Endodermal cell (in vitro differentiated cells): ENCODE measurements around the gene RNF121. TPM values are rescaled to one million over a fixed set of nuclear protein-coding genes. Genes with fewer than 3 reads are reported as not detected.

ENCODE experiments used
- DNase-seq: peaks from one replicate; pipeline ENCODE4 v3.0.0-alpha.2; 2017
- H3K27ac ChIP-seq: 2 replicates; pipeline ENCODE4 v1.5.1; 2013; ENCODE audit warnings: mild to moderate bottlenecking, low read depth, low read length, moderate library complexity
- H3K27me3 ChIP-seq: 2 replicates; pipeline ENCODE4 v1.6.1; 2013; ENCODE audit warnings: mild to moderate bottlenecking, low read length, moderate library complexity; ENCODE audit not compliant: insufficient read depth, control insufficient read depth, poor library complexity, severe bottlenecking
- H3K36me3 ChIP-seq: 2 replicates; pipeline ENCODE4 v1.7.0; 2013; ENCODE audit warnings: mild to moderate bottlenecking, low read length, moderate library complexity; ENCODE audit not compliant: control insufficient read depth, insufficient read depth
- H3K4me1 ChIP-seq: one replicate; pipeline ENCODE4 v1.7.0; 2013; ENCODE audit warnings: low read length; ENCODE audit not compliant: control insufficient read depth, insufficient read depth
- H3K4me3 ChIP-seq: 2 replicates; pipeline ENCODE4 v1.5.1; 2013; ENCODE audit warnings: mild to moderate bottlenecking, low read length, moderate library complexity
- H3K9ac ChIP-seq: 2 replicates; pipeline ENCODE4 v1.6.1; 2013; ENCODE audit warnings: mild to moderate bottlenecking, low read length, moderate library complexity; ENCODE audit not compliant: poor library complexity, severe bottlenecking; ENCODE audit errors: extremely low read depth
- H3K9me3 ChIP-seq: 2 replicates; pipeline ENCODE4 v1.6.1; 2013; ENCODE audit warnings: mild to moderate bottlenecking, low read length, moderate library complexity; ENCODE audit not compliant: control insufficient read depth
- H3K27ac Mint-ChIP-seq: 2 replicates; pipeline ENCODE4 v1.8.0; 2020; ENCODE audit warnings: mixed read lengths
- H3K27me3 Mint-ChIP-seq: 2 replicates; pipeline ENCODE4 v1.8.0; 2021; ENCODE audit warnings: mild to moderate bottlenecking, mixed read lengths; ENCODE audit not compliant: insufficient read depth
- H3K36me3 Mint-ChIP-seq: 2 replicates; pipeline ENCODE4 v1.8.0; 2020; ENCODE audit warnings: low read depth, mixed read lengths
- H3K4me1 Mint-ChIP-seq: 2 replicates; pipeline ENCODE4 v1.8.0; 2020; ENCODE audit warnings: mixed read lengths
- H3K4me3 Mint-ChIP-seq: 2 replicates; pipeline ENCODE4 v1.8.0; 2020; ENCODE audit warnings: mild to moderate bottlenecking, moderate library complexity, mixed read lengths
- H3K9me3 Mint-ChIP-seq: 2 replicates; pipeline ENCODE4 v1.8.0; 2020; ENCODE audit warnings: mild to moderate bottlenecking, mixed read lengths
- WGBS, 2 experiments: methylation state at CpG; one replicate each; pipeline versions ENCODE4 v1.1.5 to v1.1.7; 2013; ENCODE audit warnings: missing lambda C conversion rate in 2 of 2, mixed read lengths in 1 of 2; ENCODE audit not compliant: insufficient coverage in 1 of 2, insufficient read length in 1 of 2; 5-methylcytosine and 5-hydroxymethylcytosine counted together
- total RNA-seq, 2 donors: library from RNA; stranded (reverse); fragmentation: NEBNext Ultra II Directional in 1 of 2; extraction: Animal tissue kit (Norgen Biotek cat#: 25700) in 1 of 2; gene quantifications; 2 replicates in 1 of 2; 3 replicates in 1 of 2; pipeline ENCODE4 v1.2.1, GENCODE V29; 2021
- TF ChIP-seq, protein P1 (sequence below): fragments of 200-600 bp; sonication (generic); conservative IDR thresholded peaks from 2 replicates; pipeline ENCODE4 v1.5.0; 2021; ENCODE audit warnings: antibody characterized with exemption, mild to moderate bottlenecking

The RNF121 gene
- total RNA-seq, 2 donors from 2014 or later = 50.9 to 52.2 TPM

DNA sequence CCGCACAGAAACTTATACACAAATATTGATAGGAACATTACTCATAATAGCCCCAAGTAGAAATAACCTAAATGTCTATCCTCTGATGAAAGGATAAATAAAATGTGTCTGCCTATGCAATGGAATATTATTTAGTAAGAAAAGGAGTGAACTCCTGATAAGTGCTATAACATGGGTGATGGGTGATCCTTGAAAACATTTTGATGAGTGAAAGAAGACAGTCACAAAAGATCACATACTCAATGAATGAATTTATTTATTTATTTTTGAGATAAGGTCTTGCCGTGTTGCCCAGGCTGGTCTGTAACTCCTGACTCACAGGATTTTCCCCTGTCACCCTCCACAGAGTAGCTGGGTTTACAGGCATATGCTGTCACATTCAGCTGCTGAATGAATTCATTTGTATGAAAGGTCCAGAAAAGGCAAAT is 17.3 kb downstream of the RNF121 start:
- Histone ChIP-seq H3K9me3 (no peaks in the 10 kb centered on the region), H3K36me3 (peaks cover 5% of the 10 kb centered on the region), H3K27ac (no peak overlapping the region), H3K9ac (no peak overlapping the region), H3K4me3 (no peak overlapping the region), H3K27me3 (no peaks in the 10 kb centered on the region), H3K4me1 (peaks cover 2% of the 10 kb centered on the region)
- H3K4me1 Mint-ChIP-seq = peaks cover 3% of the 10 kb centered on the region
- H3K27ac Mint-ChIP-seq = no peak overlapping the region
- H3K36me3 Mint-ChIP-seq = peaks cover 8% of the 10 kb centered on the region
- no peak overlapping the region for H3K4me3 Mint-ChIP-seq
- no peaks in the 10 kb centered on the region for H3K27me3 Mint-ChIP-seq
- 94% methylated on average over 1 of the region's 2 CpGs; no CpG with 5 or more reads in 1 of the 2 experiments for WGBS, 2 experiments
- no peak for DNase-seq
- TF ChIP-seq, protein P1, sequence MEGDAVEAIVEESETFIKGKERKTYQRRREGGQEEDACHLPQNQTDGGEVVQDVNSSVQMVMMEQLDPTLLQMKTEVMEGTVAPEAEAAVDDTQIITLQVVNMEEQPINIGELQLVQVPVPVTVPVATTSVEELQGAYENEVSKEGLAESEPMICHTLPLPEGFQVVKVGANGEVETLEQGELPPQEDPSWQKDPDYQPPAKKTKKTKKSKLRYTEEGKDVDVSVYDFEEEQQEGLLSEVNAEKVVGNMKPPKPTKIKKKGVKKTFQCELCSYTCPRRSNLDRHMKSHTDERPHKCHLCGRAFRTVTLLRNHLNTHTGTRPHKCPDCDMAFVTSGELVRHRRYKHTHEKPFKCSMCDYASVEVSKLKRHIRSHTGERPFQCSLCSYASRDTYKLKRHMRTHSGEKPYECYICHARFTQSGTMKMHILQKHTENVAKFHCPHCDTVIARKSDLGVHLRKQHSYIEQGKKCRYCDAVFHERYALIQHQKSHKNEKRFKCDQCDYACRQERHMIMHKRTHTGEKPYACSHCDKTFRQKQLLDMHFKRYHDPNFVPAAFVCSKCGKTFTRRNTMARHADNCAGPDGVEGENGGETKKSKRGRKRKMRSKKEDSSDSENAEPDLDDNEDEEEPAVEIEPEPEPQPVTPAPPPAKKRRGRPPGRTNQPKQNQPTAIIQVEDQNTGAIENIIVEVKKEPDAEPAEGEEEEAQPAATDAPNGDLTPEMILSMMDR = no peak
- H3K9me3 Mint-ChIP-seq = no peaks in the 10 kb centered on the region

DNA sequence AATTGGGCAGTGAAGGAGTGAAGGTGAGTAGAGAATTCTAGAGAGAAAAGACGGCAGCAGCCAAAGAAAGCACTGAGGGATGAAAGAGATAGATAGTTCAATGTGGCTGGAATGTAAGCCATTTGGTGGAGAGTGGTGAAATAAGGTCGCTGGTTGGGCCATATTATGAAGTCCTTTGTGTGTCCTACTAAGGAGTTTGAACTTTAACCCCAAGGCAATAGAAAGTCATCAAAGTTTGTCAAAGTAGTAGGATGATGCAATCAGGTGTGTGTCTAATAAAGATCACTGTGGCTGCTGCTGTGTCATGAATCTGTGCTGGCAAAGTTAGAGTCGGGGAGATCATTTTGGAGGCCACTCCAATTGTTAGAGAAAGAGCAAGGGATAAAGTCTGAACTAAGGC is 18.7 kb downstream of the RNF121 start:
- no peaks in the 10 kb centered on the region for H3K27me3 ChIP-seq
- H3K9ac ChIP-seq = no peak overlapping the region
- H3K9me3 ChIP-seq = no peaks in the 10 kb centered on the region
- 91 to 92% methylated on average over 3 of the region's 3 CpGs for WGBS, 2 experiments
- no peak overlapping the region for H3K4me3 Mint-ChIP-seq
- H3K4me1 ChIP-seq = peaks cover 2% of the 10 kb centered on the region
- no peak overlapping the region for H3K4me3 ChIP-seq
- no peak overlapping the region for H3K27ac ChIP-seq
- TF ChIP-seq, protein P1 = no peak
- H3K4me1 Mint-ChIP-seq = peaks cover 3% of the 10 kb centered on the region
- no peaks in the 10 kb centered on the region for H3K9me3 Mint-ChIP-seq
- peaks cover 5% of the 10 kb centered on the region for H3K36me3 ChIP-seq
- H3K27ac Mint-ChIP-seq = no peak overlapping the region
- no peaks in the 10 kb centered on the region for H3K27me3 Mint-ChIP-seq
- DNase-seq = no peak
- peaks cover 7% of the 10 kb centered on the region for H3K36me3 Mint-ChIP-seq

DNA sequence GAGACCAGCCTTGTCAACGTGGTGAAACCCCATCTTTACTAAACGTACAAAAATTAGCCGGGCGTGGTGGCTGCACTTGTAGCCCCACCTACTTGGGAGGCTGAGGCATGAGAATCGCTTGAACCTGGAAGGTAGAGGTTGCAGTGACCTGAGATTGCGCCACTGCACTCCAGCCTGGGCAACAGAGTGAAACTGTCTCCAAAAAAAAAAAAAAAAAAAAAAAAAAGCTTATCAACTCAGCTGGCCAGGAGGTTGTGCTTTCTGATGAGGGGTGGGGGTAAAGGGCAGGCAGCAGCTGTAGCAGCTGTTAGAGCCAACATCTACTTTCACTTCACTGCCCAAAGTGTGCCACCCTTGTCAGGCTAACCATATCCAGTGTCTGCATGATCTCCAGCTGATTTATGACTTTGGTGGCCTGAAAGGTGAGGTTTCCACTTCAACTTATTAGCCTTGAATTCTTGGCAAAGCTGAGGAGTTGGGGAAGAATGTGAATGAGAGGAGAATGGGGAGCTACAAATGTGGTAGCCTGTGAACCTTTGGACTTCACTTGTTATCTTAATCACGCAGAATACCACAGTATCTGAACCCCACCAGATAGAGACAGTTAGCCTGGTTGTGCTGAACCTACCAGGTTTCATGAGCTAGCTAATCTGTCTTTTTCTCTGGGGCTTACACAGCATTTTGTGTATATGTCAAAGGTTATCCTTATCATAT is 19.6 kb downstream of the RNF121 start:
- Mint-ChIP-seq H3K27me3 (no peaks in the 10 kb centered on the region), H3K4me3 (no peak overlapping the region), H3K36me3 (peaks cover 7% of the 10 kb centered on the region), H3K27ac (no peak overlapping the region), H3K4me1 (peaks cover 7% of the 10 kb centered on the region), H3K9me3 (no peaks in the 10 kb centered on the region)
- no peak for DNase-seq
- WGBS, 2 experiments = 92 to 95% methylated on average over 6 to 7 of the region's 7 CpGs
- TF ChIP-seq, protein P1 = no peak
- Histone ChIP-seq H3K36me3 (peaks cover 5% of the 10 kb centered on the region), H3K27ac (no peak overlapping the region), H3K9me3 (no peaks in the 10 kb centered on the region), H3K27me3 (no peaks in the 10 kb centered on the region), H3K4me1 (peaks cover 2% of the 10 kb centered on the region), H3K9ac (no peak overlapping the region), H3K4me3 (no peak overlapping the region)
